ENCODE results near the gene ABHD8. TPM values are rescaled to one million over a fixed set of nuclear protein-coding genes. Genes with fewer than 3 reads are reported as not detected.

The ABHD8 gene
- total RNA-seq, 2 donors from 2014 or later, result 11.8 to 15.8 TPM

- no peak overlapping the region for H3K27ac ChIP-seq
- TF ChIP-seq, protein P1, sequence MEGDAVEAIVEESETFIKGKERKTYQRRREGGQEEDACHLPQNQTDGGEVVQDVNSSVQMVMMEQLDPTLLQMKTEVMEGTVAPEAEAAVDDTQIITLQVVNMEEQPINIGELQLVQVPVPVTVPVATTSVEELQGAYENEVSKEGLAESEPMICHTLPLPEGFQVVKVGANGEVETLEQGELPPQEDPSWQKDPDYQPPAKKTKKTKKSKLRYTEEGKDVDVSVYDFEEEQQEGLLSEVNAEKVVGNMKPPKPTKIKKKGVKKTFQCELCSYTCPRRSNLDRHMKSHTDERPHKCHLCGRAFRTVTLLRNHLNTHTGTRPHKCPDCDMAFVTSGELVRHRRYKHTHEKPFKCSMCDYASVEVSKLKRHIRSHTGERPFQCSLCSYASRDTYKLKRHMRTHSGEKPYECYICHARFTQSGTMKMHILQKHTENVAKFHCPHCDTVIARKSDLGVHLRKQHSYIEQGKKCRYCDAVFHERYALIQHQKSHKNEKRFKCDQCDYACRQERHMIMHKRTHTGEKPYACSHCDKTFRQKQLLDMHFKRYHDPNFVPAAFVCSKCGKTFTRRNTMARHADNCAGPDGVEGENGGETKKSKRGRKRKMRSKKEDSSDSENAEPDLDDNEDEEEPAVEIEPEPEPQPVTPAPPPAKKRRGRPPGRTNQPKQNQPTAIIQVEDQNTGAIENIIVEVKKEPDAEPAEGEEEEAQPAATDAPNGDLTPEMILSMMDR (IDR thresholded peaks at IDR 0.05), result no peak
Observed at GRCh38 chr19:17248011-17248776, 55.0 kb downstream of the ABHD8 start.

DNA sequence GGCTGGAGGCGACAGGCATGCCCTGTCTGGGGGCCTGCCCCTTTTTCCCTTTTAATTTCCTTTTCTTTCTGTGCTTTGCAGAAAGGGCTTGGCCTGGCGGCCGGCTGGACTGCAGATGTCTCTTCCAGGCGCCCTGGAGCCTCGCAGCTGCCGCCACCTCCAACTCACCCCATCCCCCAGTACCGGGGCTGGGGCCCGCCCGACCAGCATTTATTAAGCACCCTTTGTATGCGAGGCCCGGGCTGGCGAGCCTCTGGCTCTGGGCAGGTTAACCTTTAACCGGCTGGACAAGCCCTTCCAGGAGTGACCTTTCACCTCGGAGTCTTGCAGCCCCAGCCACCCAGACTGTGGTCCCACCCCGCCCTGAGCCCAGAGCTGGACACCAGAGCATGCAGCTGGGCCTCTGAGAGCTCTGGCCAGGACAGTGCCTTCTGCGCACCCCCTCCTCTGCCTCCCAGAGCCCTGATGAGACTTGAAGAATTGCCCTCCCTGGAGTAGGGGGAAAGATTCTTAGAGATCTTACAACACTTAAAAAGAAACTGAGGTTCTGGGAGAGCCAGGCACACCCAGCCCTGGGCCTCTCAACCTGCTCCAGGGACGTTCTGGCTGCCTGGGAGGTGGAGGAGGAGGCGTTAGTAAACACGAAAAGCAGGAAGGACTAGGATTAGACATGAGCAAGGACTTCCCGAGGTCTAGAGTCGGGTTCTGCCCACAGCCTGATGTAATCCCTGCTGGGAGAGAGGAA, 56.4 kb downstream of the ABHD8 start:
- TF ChIP-seq, protein P1 (IDR thresholded peaks at IDR 0.05), result no peak
- Histone ChIP-seq H3K27ac (peak overlapping the region; percentile 77 to 86), H3K36me3 (no peaks in the 10 kb centered on the region), H3K9me3 (no peaks in the 10 kb centered on the region), H3K27me3 (no peaks in the 10 kb centered on the region), H3K4me3 (peak overlapping the region; percentile 58 to 78), H3K4me1 (peaks cover 0 to 33% of the 10 kb centered on the region in 2 donors)
- no peak for DNase-seq (ENCODE audit: low spot score)

More at GRCh38 chr19:17248011-17248776, 55.0 kb downstream of the ABHD8 start:
- no peaks in the 10 kb centered on the region for H3K36me3 ChIP-seq
- peaks cover 0 to 20% of the 10 kb centered on the region in 2 donors for H3K4me1 ChIP-seq
- H3K4me3 ChIP-seq, result no peak overlapping the region
- H3K27me3 ChIP-seq, result no peaks in the 10 kb centered on the region
- H3K9me3 ChIP-seq, result no peaks in the 10 kb centered on the region
- no peak for DNase-seq (ENCODE audit: low spot score)

GRCh38 chr19:17245535-17245984, 57.7 kb downstream of the ABHD8 start, which contains the start of gene NR2F6:
NR2F6 (minus strand) TSS chr19:17245919; CDS start chr19:17245220, 699 bp downstream.
- Histone ChIP-seq H3K4me3 (peak within 1 kb of the TSS; percentile 67 to 78), H3K27ac (peak within 1 kb of the TSS; percentile 78 to 86), H3K9me3 (no peaks in the 10 kb centered on the region), H3K4me1 (peaks cover 0 to 41% of the 10 kb centered on the region in 2 donors), H3K27me3 (no peaks in the 10 kb centered on the region), H3K36me3 (no peaks in the 10 kb centered on the region)
- DNase-seq (ENCODE audit: low spot score), result no peak
- TF ChIP-seq, protein P1 (IDR thresholded peaks at IDR 0.05), result no peak

DNA sequence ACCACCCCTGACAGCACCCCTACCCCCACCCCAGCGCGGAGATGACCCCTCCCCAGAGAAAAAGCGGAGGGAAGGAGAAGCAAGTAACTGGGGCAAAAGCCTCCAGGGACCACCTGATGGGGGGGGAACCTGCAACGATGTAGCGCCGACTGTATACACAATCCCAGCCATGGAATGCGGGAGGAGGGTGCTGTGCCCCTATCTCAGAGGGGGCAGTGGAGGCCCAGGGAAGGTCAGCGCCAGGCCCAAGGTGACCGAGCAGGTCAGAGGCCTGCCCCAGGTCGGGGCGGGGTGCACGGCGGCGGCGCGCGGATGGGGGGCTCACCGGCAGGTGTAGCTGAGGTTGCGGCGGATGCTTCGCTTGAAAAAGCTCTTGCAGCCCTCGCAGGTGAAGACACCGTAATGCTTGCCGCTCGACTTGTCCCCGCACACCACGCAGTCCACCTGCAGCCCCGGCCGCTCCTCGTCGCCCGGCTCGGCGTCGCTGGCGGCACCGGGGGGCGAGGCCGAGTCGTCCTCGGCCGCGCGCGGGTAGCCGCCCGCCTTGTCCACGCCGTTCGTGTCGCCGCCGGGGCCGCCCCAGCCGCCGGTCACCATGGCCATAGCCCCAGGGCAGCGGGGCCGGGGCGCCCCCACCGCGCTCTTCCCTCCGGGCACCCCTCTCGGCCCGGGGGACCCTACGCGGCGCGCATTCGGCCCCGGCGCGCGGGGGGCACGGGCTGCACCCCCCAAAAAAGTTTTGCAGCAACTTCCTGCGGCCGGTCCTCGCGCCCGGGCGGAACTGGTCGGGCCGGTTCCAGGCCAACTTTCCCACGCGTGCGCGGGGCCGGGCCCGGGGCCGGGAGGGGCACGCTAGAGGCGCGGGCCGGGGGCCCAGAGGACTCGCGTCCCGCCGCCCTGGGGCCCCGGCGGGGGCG, 58.3 kb downstream of the ABHD8 start:
- H3K4me3 ChIP-seq, result peak overlapping the region; percentile 67 to 78
- peaks cover 0 to 41% of the 10 kb centered on the region in 2 donors for H3K4me1 ChIP-seq
- no peaks in the 10 kb centered on the region for H3K36me3 ChIP-seq
- H3K27me3 ChIP-seq, result no peaks in the 10 kb centered on the region
- no peak for DNase-seq (ENCODE audit: low spot score)
- H3K9me3 ChIP-seq, result no peaks in the 10 kb centered on the region
- TF ChIP-seq, protein P1 (IDR thresholded peaks at IDR 0.05), result no peak
- peak overlapping the region; percentile 78 to 84 for H3K27ac ChIP-seq
